Esophagus squamous epithelium (tissue), 4 donors: ENCODE results near the gene C1QL2.

Experiments
- POLR2A ChIP-seq, 4 donors: fragments of 450-650 bp; IDR thresholded peaks; one replicate each; pipeline ENCODE4 v1.6.1; 2017; ENCODE audit warnings: antibody characterized with exemption in 4 of 4, mild to moderate bottlenecking in 4 of 4, moderate library complexity in 3 of 4
- TF ChIP-seq, protein P1 (sequence below), 6 experiments: fragments of 450-650 bp in 4 of 6; fragments of 200-600 bp in 2 of 6; sonication (generic) in 2 of 6; IDR thresholded peaks; one replicate each; pipeline ENCODE4 v1.5.1; 2016 to 2019; ENCODE audit warnings: antibody characterized with exemption in 6 of 6, mild to moderate bottlenecking in 4 of 6, moderate library complexity in 4 of 6

DNA sequence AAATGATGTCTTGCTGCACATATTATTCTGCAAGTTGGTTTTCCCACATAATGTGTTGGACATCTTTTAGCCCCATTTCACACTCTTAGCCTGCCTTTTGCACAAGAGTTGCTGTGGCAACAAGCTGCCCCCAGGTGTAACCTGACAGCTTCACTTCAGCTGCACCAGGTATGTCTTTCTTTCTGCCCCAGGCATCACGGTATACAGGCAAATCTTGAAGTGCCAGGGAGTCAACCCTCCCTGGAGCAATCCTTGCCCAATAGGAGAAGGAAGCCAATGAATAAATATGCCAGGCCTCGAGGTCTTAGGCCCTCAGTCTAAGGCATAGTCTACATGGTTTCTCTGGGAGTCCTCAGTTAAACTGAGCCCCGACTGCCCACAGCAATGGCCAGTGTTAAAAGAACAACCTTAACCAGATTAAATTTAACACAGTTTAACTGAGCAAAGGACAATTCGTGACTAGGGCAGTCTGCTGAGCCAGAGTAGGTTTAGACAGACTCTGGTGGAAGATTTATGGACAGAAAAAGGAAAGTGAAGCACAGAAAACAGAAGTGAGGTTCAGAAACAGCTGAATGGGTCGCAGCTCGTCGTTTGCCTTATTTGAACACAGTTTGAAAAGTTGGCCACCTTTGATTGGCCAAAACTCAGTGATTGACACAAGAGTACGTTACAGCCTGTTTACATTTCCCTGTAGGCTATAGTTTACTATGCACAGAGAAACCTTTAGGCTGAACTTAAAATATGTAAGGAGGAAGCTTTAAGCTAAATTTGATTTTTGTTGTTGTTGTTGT, 32.0 kb upstream of the C1QL2 start:
- TF ChIP-seq POLR2A (IDR thresholded peaks at IDR 0.05) = no peak
- TF ChIP-seq, protein P1, sequence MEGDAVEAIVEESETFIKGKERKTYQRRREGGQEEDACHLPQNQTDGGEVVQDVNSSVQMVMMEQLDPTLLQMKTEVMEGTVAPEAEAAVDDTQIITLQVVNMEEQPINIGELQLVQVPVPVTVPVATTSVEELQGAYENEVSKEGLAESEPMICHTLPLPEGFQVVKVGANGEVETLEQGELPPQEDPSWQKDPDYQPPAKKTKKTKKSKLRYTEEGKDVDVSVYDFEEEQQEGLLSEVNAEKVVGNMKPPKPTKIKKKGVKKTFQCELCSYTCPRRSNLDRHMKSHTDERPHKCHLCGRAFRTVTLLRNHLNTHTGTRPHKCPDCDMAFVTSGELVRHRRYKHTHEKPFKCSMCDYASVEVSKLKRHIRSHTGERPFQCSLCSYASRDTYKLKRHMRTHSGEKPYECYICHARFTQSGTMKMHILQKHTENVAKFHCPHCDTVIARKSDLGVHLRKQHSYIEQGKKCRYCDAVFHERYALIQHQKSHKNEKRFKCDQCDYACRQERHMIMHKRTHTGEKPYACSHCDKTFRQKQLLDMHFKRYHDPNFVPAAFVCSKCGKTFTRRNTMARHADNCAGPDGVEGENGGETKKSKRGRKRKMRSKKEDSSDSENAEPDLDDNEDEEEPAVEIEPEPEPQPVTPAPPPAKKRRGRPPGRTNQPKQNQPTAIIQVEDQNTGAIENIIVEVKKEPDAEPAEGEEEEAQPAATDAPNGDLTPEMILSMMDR (IDR thresholded peaks at IDR 0.05) = no peak
